Fibroblast of skin of back (primary cell): Measurements from ENCODE around the gene RMRP.
A peak's percentile ranks its signal among the peaks of the same experiment; 100 is the strongest.

ENCODE experiments used
- DNase-seq: peaks from one replicate; pipeline ENCODE4 v3.0.0-alpha.2; 2013

RMRP gene

DNA sequence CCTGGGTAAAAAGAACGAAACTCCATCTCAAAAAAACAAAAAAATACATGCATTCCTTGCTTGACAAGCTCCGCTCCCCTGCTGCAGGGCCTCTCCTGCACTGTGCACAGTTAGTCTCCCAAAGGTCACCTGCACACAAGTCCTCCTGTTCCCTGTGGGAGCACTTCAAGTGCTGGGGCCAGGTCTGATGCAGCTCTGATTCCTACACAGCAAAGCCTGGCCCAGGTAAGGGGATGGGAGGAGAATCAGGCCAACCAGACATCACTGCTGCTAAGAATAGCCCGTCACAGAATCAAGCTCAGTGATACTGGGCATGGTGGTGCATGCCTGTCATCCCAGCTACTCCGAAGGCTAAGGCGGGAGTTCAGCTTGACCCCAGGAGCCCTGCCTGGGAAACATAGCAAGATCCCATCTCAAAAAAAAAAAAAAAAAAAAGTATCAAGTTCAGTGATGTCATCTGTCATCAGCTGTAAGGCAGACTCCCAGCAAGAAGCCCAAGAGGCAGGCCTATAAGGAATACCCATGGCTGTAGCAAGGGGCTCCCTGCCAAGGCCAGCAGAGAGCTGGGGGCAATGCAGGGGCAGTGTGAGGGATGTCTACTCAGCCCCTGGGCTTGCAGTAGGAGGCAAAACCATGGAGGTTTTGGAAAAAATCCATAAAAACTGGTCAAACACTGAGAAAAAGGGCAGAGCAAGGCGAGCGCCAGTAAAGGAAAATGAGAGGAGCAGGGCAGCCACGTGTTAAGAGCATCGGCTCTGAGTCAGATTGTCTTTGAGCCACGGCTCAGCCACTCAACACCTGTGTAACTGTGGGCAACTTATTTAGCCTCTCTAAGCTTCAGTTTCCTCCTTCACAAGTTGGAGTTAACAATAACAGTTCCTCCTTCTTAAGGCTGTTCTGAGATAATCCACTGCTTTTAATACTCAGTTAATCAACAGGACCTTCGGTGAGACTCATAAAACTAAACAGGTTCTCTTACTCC is 28.7 kb upstream of the RMRP start:
- DNase-seq, result peak; percentile 58

DNA sequence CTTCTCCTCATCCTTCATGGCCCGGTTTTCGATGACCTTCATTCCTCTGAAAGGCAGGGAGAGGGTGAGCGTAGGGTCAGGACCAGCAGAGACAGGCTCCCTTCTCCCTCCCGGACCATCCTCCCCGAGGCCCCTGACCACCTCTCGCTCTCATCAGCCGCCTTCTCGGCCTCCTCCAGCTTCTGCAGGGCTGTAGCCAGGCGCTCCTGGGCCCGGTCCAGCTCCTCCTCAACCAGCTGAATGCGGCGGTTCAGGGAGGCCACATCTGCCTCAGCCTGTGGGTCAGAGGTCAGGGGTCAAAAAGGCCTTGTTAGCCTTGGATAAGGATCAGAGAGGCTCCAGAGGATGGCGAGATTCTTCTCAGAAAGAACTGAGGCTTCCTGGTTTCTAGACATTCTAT is 27.7 kb upstream of the RMRP start:
- DNase-seq, result no peak

DNA sequence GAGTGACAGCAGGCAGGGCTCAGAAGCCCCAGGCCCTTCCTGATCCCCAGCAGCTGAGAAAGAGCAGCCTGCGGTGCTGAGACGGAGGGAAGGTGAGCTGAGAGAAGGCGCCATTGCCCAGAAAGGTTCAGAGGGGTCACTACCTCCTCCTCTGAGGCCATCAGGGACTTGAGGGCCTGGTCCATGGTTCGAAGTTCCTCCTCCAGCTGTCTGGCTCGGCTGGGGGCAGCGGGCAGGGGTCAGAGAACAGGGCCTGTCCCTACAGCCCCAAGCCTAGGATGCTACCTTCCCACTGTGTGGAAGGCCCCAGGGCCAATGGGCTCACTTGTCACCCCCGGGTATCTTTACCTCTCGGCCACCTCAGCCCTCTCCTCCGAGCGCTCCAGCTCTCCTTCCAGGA is 27.1 kb upstream of the RMRP start:
- no peak for DNase-seq

DNA sequence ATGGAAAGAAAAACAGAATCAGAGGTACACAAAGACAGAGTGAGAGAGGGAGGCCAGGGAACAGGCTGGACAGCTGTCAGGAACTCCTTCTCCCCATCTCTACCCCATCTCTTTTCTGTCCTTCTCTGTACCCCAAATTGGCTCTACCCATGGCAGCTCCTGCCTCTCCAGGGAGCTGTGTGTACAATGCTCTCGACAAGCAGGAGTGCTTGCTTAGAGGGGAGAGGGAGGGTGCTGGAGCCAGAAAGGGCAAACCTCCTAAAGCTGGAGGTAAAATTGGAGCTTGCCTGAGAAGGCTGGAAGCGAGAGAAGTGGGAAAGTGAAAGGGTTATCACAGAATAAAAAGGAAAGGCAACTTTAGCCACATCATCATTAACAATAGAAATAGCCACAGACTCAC is 25.5 kb upstream of the RMRP start:
- no peak for DNase-seq

DNA sequence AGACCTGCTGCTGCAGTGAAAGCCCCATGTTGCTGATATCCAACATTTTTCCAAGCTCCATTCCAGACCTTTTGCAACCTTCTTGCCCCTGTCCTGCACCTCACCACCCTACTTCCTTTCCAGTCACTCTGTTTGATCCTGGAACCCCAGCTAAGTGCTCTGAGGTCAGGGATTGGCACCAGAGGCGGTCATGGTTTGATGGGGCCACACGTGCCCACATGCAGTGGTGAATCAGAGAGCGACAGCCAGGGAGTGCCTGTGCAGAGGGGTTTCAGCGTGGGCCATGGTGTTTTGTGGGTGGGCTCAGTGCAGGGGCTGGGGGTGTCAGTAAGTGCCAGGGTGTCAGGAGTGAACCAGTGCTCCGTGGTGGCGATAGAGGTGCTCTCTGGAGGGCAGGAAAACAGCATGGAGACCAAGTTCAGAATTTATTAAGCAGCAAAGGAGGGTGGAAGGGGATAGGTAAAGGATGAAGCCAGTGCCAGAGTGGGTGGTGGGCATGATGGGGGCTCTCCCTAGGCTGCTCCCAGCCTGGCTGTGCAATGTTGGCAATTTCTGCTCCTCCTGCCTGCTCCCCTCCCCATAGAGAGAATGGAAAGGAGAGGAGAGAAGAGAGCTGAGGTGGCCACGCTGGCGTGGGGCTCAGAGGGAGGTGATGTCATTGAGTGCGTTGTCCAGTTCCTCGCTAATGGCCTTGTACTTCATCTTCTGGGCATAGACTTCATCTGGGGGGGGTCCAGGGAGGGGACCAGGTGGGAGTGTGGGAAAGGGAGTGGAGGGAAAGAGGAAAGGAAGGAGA is 24.9 kb upstream of the RMRP start:
- DNase-seq, result no peak

DNA sequence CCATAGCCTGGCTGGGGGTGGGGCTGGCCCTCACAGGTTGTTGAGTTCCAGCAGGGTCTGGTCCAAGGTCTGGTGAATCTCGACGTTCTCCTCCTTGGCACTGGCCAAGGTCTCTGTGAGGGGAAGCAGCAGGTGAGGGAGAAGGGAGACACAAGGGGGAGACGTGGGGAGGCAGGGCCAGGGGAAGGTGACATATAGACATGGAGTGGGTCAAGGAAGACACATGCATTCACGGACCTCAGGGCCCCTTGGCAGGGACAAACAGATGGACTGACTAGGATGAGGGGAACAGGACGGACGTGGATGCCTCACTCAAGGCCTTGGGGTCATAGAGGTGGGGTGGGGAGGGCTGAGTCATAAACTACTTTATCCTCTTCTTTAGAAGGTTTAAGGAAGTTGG is 24.2 kb upstream of the RMRP start:
- no peak for DNase-seq

DNA sequence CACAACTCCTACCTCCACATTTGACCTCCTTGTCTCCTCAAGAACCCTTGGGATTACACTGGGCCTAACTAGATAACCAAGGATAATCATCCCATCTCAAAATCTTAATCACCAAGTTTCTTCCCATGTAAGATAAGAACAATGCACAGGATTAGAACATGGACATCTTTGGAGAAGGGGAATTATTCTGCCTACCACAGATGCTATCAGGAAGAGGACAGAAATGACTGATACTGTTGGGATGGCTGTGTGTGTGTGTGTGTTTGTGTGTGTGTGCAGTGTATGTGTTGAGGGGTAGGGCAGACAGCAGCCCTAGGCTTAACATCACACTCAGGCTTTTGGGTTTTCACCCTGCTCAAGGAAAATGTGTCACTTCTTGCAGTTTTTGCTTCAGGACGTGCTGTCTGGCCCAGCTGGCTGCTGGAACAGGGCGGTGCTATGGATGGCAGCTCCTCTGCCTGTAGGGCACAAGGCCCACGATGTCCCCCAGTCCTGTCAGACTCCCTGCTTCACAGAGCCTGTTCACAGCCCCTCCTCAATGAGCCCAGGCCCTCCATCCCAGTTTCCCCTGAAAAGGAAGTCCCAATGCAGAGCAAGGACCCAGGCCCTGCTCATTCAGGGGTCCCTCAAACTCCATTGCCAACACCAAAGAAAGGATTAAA is 23.7 kb upstream of the RMRP start:
- peak; percentile 43 for DNase-seq

DNA sequence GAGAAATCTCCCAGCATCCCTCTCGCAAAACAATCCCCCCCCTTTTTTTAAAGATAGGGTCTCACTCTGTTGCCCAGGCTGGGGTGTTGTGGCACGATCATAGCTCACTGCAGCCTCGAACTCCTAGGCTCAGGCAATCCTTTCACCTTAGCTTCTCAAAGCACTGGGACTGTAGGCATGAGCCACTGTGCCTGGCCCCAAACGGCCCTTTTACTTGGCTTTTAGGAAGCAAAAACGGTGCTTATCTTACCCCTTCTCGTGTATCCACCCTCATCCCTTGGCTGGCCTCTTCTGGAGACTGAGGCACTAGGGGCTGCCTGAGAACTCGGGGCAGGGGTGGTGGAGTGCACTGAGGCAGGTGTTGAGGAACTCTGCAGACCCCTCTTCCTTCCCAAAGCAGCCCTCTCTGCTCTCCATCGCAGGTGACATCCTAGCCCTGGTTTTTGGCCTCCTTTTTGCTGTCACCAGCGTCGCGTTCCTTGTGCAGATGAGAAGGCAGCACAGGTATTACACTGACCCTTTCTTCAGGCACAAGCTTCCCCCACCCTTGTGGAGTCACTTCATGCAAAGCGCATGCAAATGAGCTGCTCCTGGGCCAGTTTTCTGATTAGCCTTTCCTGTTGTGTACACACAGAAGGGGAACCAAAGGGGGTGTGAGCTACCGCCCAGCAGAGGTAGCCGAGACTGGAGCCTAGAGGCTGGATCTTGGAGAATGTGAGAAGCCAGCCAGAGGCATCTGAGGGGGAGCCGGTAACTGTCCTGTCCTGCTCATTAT is 22.7 kb upstream of the RMRP start:
- DNase-seq, result peak; percentile 69

DNA sequence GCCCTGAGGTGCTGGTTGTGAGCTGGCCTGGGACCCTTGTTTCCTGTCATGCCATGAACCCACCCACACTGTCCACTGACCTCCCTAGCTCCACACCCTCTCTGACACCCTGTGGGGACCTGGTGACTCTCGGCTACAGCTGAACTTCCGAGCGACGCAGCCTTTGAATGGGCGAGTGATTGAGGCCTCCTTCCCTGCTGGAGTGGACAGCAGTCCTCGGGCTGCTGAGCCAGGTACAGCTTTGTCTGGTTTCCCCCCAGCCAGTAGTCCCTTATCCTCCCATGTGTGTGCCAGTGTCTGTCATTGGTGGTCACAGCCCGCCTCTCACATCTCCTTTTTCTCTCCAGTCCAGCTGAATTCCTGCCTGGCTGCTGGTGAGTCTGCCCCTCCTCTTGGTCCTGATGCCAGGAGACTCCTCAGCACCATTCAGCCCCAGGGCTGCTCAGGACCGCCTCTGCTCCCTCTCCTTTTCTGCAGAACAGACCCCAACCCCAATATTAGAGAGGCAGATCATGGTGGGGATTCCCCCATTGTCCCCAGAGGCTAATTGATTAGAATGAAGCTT is 22.0 kb upstream of the RMRP start:
- peak; percentile 30 for DNase-seq

DNA sequence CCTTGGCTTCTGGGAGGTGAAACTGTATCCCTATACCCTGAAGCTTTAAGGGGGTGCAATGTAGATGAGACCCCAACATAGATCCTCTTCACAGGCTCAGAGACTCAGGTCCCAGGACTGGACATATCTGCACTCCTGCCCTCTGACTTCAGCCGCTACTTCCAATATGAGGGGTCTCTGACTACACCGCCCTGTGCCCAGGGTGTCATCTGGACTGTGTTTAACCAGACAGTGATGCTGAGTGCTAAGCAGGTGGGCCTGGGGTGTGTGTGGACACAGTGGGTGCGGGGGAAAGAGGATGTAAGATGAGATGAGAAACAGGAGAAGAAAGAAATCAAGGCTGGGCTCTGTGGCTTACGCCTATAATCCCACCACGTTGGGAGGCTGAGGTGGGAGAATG is 21.3 kb upstream of the RMRP start:
- no peak for DNase-seq

DNA sequence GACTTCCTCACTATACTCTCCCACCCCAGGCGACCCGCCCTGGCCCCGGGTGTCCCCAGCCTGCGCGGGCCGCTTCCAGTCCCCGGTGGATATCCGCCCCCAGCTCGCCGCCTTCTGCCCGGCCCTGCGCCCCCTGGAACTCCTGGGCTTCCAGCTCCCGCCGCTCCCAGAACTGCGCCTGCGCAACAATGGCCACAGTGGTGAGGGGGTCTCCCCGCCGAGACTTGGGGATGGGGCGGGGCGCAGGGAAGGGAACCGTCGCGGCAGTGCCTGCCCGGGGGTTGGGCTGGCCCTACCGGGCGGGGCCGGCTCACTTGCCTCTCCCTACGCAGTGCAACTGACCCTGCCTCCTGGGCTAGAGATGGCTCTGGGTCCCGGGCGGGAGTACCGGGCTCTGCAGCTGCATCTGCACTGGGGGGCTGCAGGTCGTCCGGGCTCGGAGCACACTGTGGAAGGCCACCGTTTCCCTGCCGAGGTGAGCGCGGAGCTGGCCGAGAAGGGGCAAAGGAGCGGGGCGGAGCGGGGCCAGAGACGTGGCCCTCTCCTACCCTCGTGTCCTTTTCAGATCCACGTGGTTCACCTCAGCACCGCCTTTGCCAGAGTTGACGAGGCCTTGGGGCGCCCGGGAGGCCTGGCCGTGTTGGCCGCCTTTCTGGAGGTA is 18.0 kb upstream of the RMRP start:
- DNase-seq, result no peak

DNA sequence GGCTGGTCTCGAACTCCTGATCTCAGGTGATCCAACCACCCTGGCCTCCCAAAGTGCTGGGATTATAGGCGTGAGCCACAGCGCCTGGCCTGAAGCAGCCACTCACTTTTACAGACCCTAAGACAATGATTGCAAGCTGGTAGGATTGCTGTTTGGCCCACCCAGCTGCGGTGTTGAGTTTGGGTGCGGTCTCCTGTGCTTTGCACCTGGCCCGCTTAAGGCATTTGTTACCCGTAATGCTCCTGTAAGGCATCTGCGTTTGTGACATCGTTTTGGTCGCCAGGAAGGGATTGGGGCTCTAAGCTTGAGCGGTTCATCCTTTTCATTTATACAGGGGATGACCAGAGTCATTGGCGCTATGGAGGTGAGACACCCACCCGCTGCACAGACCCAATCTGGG is 17.4 kb upstream of the RMRP start:
- DNase-seq, result no peak

DNA sequence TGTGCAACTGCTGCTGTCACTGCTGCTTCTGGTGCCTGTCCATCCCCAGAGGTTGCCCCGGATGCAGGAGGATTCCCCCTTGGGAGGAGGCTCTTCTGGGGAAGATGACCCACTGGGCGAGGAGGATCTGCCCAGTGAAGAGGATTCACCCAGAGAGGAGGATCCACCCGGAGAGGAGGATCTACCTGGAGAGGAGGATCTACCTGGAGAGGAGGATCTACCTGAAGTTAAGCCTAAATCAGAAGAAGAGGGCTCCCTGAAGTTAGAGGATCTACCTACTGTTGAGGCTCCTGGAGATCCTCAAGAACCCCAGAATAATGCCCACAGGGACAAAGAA is 16.2 kb upstream of the RMRP start:
- no peak for DNase-seq

DNA sequence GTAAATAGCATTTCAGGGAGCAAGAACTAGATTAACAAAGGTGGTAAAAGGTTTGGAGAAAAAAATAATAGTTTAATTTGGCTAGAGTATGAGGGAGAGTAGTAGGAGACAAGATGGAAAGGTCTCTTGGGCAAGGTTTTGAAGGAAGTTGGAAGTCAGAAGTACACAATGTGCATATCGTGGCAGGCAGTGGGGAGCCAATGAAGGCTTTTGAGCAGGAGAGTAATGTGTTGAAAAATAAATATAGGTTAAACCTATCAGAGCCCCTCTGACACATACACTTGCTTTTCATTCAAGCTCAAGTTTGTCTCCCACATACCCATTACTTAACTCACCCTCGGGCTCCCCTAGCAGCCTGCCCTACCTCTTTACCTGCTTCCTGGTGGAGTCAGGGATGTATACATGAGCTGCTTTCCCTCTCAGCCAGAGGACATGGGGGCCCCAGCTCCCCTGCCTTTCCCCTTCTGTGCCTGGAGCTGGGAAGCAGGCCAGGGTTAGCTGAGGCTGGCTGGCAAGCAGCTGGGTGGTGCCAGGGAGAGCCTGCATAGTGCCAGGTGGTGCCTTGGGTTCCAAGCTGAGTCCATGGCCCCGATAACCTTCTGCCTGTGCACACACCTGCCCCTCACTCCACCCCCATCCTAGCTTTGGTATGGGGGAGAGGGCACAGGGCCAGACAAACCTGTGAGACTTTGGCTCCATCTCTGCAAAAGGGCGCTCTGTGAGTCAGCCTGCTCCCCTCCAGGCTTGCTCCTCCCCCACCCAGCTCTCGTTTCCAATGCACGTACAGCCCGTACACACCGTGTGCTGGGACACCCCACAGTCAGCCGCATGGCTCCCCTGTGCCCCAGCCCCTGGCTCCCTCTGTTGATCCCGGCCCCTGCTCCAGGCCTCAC is 15.6 kb upstream of the RMRP start, which contains the start of gene CA9:
CA9 (plus strand) TSS at position 797 of the 893 bp plus-strand sequence; CDS start at position 829, 32 bp downstream.
- DNase-seq, result peak; percentile 33

DNA sequence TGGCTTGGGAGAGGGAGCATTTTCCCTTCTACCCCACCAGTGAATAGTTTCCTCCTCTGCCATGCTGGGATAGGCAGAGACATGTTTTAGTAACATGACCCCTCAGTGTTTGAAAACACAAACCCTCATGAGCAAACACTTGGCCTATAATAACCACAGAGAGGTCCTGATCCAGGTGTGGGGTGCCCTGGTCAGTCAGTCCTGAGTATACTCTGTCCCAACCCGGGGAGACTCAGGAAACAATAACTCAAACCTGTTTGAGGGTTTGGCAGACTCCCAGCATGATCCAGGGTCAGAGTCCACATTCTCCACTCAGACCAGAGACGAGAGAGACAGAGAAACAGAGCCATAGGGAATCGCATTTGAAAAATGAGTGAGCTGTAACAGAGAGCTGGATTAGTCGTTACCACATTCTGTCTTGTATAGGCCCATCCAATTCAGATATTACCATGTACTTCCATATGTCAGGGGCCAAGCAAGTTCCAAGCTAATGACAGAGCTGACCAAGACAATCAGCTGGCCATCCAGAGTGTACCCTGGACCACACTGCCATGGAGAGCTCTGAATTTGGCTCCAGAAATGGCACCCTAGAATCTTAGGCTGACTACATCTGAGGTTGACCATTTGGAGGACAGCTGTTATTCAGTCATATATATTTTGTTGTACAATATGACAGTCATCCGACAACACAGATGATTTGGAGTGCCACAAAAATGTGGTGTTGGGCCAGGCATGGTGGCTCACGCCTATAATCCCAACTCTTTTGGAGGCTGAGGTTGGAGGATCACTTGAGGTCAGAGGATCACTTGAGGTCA is 11.7 kb upstream of the RMRP start:
- no peak for DNase-seq

DNA sequence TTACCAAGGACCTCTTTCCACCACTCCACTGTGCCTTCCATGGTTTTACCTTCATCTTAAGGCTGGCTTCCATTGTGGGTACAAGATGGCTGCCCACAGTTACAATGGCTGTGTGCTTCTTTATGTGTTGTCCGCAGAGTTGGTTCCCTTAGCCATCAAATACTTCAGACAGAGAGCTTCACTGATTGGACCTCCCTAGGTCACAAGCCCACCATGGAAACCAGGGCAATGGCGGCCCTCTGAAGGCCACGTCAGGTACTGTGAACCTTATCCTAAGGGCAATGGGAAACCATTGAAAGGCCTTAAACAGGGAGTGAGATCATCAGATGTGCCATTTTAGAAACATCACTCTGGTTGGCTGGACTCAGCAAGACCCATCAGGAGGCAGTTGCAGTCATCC is 10.1 kb upstream of the RMRP start:
- no peak for DNase-seq

DNA sequence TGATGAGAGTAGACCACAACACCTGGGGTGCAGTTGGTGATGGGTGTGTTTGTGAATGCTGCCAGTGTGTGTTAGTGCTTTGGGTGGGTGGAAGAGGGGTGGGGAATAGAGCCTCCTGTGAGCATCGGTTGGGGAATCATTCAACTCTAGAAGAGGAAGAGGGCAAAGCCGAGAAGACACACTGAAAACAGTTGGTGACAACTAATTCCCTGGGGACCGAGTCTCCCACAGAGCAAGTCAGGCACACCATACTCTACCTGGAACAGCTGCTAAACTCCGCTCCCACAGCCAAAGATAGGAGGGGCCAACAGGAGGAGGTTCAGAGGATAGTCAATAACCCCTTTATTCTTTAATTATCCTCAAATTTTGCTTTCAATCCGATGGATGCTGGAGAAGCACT is 8.7 kb upstream of the RMRP start:
- no peak for DNase-seq

DNA sequence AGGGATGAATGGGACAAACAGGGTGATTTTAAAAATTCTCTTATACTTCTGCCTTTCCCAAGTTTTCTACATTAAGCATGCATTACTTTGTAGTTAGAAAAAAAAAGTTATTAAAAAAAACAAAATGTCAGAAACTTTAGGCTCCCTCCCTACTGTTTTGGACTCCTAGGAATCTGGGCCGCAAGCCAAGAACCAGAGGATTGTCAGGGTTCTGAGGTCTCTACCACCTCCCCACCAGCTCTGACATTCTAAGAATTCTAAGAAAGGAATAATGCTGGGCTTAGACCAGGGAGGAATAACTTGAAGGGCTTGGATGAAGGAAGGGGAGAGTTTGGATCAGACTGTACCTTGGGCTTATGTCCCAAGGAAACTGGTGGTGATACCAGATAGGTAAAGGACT is 8.2 kb upstream of the RMRP start:
- DNase-seq, result peak; percentile 86

DNA sequence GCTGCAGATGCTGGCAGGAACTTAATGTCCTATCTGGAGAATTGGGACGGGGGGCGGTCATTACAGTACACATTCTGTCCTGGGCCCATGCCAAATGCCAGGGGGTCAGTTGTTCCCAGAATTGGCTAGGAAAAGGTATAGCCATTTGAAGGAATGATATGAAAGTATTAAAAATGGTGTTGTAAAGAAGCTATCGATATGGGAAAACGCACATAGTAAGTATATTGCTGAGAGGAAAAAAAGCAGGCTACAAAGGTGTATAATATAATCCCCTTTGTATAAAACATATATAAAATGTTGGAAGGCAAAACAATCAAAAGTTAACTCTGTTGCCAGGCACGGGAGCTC is 7.6 kb upstream of the RMRP start:
- DNase-seq, result no peak
